Smooth muscle cell (in vitro differentiated cells): ENCODE measurements around the gene MAP7D2. TPM values are rescaled to one million over a fixed set of nuclear protein-coding genes. Genes with fewer than 3 reads are reported as not detected.
A peak's percentile ranks its signal among the peaks of the same experiment; 100 is the strongest.

ENCODE experiments used
- DNase-seq: peaks from one replicate; lab custom pipeline; 2025; ENCODE audit not compliant: unreplicated experiment; lab: John Stamatoyannopoulos, UW
- H2AFZ ChIP-seq: fragments of 200-600 bp; sonication (generic); 2 replicates; pipeline ENCODE4 v1.6.0; 2016; ENCODE audit warnings: antibody characterized with exemption, low read depth, mild to moderate bottlenecking
- H3F3A ChIP-seq: fragments of 200-600 bp; sonication (generic); 2 replicates; pipeline ENCODE4 v1.6.0; 2017; ENCODE audit warnings: antibody characterized with exemption, low read depth
- H3K27ac ChIP-seq: fragments of 200-600 bp; sonication (generic); 2 replicates; pipeline ENCODE4 v1.5.1; 2016; ENCODE audit warnings: low read depth, mild to moderate bottlenecking
- H3K27me3 ChIP-seq: fragments of 200-600 bp; sonication (generic); 2 replicates; pipeline ENCODE4 v1.6.1; 2016; ENCODE audit warnings: low read depth, mild to moderate bottlenecking
- H3K36me3 ChIP-seq: fragments of 200-600 bp; sonication (generic); 2 replicates; pipeline ENCODE4 v1.5.1; 2016; ENCODE audit warnings: low read depth
- H3K4me1 ChIP-seq: fragments of 200-600 bp; sonication (generic); 2 replicates; pipeline ENCODE4 v1.5.1; 2016; ENCODE audit warnings: low read depth
- H3K4me2 ChIP-seq: fragments of 200-600 bp; sonication (generic); 2 replicates; pipeline ENCODE4 v1.6.0; 2016; ENCODE audit warnings: mild to moderate bottlenecking
- H3K4me3 ChIP-seq: fragments of 200-600 bp; sonication (generic); 2 replicates; pipeline ENCODE4 v1.5.1; 2016; ENCODE audit warnings: mild to moderate bottlenecking
- H3K79me2 ChIP-seq: fragments of 200-600 bp; sonication (generic); 2 replicates; pipeline ENCODE4 v1.6.0; 2016; ENCODE audit warnings: low read depth, mild to moderate bottlenecking
- H3K9ac ChIP-seq: fragments of 200-600 bp; sonication (generic); 2 replicates; pipeline ENCODE4 v1.6.0; 2016; ENCODE audit warnings: low read depth
- H3K9me3 ChIP-seq: fragments of 200-600 bp; sonication (generic); replicated peaks from 2 replicates; pipeline ENCODE4 v1.5.1; 2016; ENCODE audit warnings: low read depth
- H4K20me1 ChIP-seq: fragments of 200-600 bp; sonication (generic); 2 replicates; pipeline ENCODE4 v1.6.0; 2016; ENCODE audit warnings: low read depth
- CTCF ChIP-seq: fragments of 200-600 bp; sonication (generic); IDR thresholded peaks from 2 replicates; pipeline ENCODE4 v1.5.1; 2017; ENCODE audit warnings: borderline replicate concordance, mild to moderate bottlenecking, antibody characterized with exemption; ENCODE audit not compliant: insufficient read depth, poor library complexity, severe bottlenecking
- WGBS: methylation state at CpG from one replicate; pipeline ENCODE4 v1.1.7; 2016; ENCODE audit warnings: low lambda C conversion rate; 5-methylcytosine and 5-hydroxymethylcytosine counted together
- polyA plus RNA-seq: library from polyadenylated mRNA; unstranded; fragments of >200 nt; fragmentation: Nextera tagmentation; extraction: Ambion mirVana; gene quantifications from 2 replicates; pipeline ENCODE4 v1.2.1, GENCODE V29; 2016
- total RNA-seq: library from RNA; depleted of rRNA; stranded (reverse); fragments of >200 nt; gene quantifications from 2 replicates; pipeline ENCODE4 v1.2.3, GENCODE V29; 2014

The MAP7D2 gene
- total and polyA plus RNA-seq, 2 experiments from 2014 or later: 0.18 TPM; not detected in 1

- Histone ChIP-seq H3K79me2 (no peaks in the 10 kb centered on the region), H3K4me1 (no peaks in the 10 kb centered on the region), H4K20me1 (no peaks in the 10 kb centered on the region), H2AFZ (no peak overlapping the region), H3K4me3 (no peak overlapping the region), H3K27me3 (no peaks in the 10 kb centered on the region), H3K27ac (no peak overlapping the region), H3K9ac (no peak overlapping the region), H3K4me2 (no peak overlapping the region), H3K9me3 (peaks cover 3% of the 10 kb centered on the region), H3K36me3 (no peaks in the 10 kb centered on the region), H3F3A (no peaks in the 10 kb centered on the region)
- no peak for TF ChIP-seq CTCF
- DNase-seq: no peak
These were observed 8.3 kb upstream of the MAP7D2 start for GRCh38 chrX:20124964-20125363.

GRCh38 chrX:20118065-20118824 lies 1.5 kb upstream of the MAP7D2 start:
- Histone ChIP-seq H3F3A (no peaks in the 10 kb centered on the region), H3K9me3 (no peaks in the 10 kb centered on the region), H3K4me2 (no peak overlapping the region), H3K27me3 (peaks cover 30% of the 10 kb centered on the region), H2AFZ (no peak overlapping the region), H3K9ac (no peak overlapping the region), H4K20me1 (no peaks in the 10 kb centered on the region), H3K4me3 (no peak overlapping the region), H3K27ac (no peak overlapping the region), H3K36me3 (no peaks in the 10 kb centered on the region), H3K4me1 (no peaks in the 10 kb centered on the region), H3K79me2 (no peaks in the 10 kb centered on the region)
- TF ChIP-seq CTCF: no peak
- no peak for DNase-seq
- 68% methylated on average over 12 of the region's 12 CpGs for WGBS

GRCh38 chrX:20116087-20116576 lies 575 bp downstream of the MAP7D2 start:
- peak overlapping the region; percentile 76 for H3K4me2 ChIP-seq
- no peaks in the 10 kb centered on the region for H3K36me3 ChIP-seq
- H2AFZ ChIP-seq: no peak overlapping the region
- no peaks in the 10 kb centered on the region for H3K4me1 ChIP-seq
- no peaks in the 10 kb centered on the region for H3F3A ChIP-seq
- H3K9me3 ChIP-seq: no peaks in the 10 kb centered on the region
- TF ChIP-seq CTCF: no peak
- no peaks in the 10 kb centered on the region for H3K79me2 ChIP-seq
- no peak overlapping the region for H3K9ac ChIP-seq
- no peak for DNase-seq
- H4K20me1 ChIP-seq: no peaks in the 10 kb centered on the region
- H3K27ac ChIP-seq: no peak overlapping the region
- H3K4me3 ChIP-seq: peak overlapping the region; percentile 39
- H3K27me3 ChIP-seq: peaks cover 30% of the 10 kb centered on the region
- WGBS: 50% methylated on average over 46 of the region's 47 CpGs
